ENCODE data around the gene KCND2.

The KCND2 gene

DNA sequence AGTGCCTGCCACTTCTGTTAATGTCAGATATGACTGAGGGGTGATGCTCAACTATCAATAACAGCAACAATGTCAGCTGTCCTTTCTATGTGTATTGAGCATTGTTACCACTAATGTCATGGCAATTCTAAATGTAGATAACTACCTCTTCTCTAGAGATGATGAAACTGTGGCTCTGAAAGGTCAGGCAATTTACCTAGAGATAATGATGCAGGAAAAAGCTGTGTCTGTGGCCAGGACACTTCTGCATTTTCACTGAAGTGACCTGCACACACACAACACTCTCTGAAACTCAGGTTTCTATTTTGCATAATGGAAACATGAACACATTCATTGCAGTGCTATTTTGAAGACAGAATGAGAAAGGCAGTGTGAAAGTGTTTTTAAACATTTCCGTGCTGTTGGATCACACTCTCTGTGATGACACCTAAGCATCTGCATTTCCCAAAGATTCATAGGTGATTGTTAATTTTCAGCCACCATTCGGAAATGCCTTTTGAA lies 148.2 kb downstream of the KCND2 start:
- H3K9me3 Mint-ChIP-seq = no peaks in the 10 kb centered on the region
- no peaks in the 10 kb centered on the region for H3K36me3 Mint-ChIP-seq
- no peaks in the 10 kb centered on the region for H3K4me1 Mint-ChIP-seq
- no peaks in the 10 kb centered on the region for H3K27me3 Mint-ChIP-seq
- H3K4me3 Mint-ChIP-seq = no peak overlapping the region
- H3K27ac Mint-ChIP-seq = no peak overlapping the region

DNA sequence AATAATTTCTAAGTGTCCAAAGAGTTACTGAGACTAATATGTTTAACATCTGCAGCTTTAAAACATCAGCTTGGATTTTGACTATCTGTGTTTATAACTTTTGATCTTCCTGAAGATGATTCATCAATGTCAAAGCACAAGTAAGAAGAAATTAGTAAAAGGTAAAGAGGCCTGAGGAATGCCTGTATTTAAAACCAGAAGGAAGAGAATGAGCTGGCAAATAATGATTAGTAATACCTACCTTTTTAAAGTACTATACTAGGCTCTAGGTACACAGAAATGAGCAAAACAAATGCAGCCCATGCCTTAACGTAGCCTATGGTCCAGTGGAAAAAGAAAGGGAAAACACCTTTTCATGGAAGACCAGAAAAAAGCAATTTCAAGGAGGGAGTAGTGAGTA lies 158.0 kb downstream of the KCND2 start:
- Mint-ChIP-seq H3K27ac (no peak overlapping the region), H3K4me3 (no peak overlapping the region), H3K36me3 (no peaks in the 10 kb centered on the region), H3K27me3 (no peaks in the 10 kb centered on the region), H3K9me3 (peaks cover 5% of the 10 kb centered on the region), H3K4me1 (no peaks in the 10 kb centered on the region)

DNA sequence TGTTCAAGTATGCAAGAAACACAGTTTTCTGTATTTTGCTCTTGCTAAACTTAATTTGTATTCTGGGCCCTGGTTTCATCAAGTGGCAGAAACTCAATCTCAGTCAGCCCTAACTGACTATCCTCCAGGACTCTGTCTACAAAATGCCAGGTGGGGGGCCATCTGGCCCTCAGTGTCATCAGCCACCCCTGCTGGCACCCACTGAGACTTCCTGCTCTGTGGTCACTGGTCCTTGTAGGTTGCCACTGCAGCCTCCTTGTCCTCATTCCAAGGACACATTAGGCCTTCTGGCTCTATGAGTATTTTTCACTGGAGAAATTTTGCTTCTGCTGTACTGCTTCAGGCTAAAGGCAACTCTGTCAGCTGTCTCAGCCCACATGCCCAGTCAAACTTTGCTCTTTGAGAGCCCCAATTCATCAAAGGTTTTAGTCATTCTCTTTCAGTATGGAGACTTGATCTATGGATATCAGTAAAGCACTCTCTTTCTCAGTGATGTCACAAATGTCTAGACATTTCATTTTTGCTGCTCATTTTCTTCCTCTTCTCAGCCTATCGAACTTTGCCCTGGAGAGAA lies 163.6 kb downstream of the KCND2 start:
- no peak overlapping the region for H3K27ac Mint-ChIP-seq
- H3K27me3 Mint-ChIP-seq = no peaks in the 10 kb centered on the region
- no peaks in the 10 kb centered on the region for H3K9me3 Mint-ChIP-seq
- no peak overlapping the region for H3K4me3 Mint-ChIP-seq
- no peaks in the 10 kb centered on the region for H3K36me3 Mint-ChIP-seq
- no peaks in the 10 kb centered on the region for H3K4me1 Mint-ChIP-seq

DNA sequence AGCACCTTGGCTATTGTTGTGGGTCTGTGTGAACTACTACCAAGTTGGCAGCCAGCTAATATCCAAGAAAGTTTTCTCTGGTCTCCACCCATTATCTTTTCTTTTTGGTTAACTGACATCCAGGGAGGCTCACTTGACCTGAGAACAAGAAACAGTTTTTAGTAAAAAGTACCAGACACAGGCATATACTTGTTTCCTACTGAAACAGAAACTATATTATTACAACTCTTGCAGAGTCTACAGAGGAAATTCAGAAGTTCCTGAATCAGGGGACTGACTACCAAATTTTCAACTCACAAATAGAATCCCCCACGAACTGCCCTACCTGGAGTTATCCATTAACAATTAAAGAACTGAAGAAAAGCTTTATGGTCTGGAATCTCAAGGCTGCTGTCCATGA lies 168.9 kb downstream of the KCND2 start:
- no peaks in the 10 kb centered on the region for H3K4me1 Mint-ChIP-seq
- H3K4me3 Mint-ChIP-seq = no peak overlapping the region
- H3K36me3 Mint-ChIP-seq = no peaks in the 10 kb centered on the region
- H3K9me3 Mint-ChIP-seq = no peaks in the 10 kb centered on the region
- H3K27me3 Mint-ChIP-seq = no peaks in the 10 kb centered on the region
- H3K27ac Mint-ChIP-seq = no peak overlapping the region

DNA sequence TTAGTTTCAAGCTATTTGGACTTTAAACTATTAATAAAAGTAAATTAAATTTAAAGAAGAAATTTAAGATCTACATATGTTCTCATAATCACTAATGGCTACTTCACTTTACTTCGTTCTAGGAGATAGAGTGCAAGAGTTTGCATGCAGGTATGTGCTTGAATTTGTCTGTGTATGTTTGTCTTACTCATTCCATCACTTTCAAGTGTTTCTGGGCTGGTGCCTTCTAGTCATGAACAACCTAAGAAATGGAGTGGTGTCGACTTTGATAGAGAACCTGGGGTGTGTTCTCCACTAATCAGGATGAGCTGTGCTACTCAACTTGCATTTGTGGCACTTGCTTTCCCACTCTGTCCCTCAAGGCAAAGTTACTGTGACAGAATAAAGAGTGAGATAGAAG lies 169.9 kb downstream of the KCND2 start:
- H3K4me1 Mint-ChIP-seq = no peaks in the 10 kb centered on the region
- H3K9me3 Mint-ChIP-seq = no peaks in the 10 kb centered on the region
- H3K36me3 Mint-ChIP-seq = no peaks in the 10 kb centered on the region
- no peak overlapping the region for H3K27ac Mint-ChIP-seq
- no peaks in the 10 kb centered on the region for H3K27me3 Mint-ChIP-seq
- no peak overlapping the region for H3K4me3 Mint-ChIP-seq

DNA sequence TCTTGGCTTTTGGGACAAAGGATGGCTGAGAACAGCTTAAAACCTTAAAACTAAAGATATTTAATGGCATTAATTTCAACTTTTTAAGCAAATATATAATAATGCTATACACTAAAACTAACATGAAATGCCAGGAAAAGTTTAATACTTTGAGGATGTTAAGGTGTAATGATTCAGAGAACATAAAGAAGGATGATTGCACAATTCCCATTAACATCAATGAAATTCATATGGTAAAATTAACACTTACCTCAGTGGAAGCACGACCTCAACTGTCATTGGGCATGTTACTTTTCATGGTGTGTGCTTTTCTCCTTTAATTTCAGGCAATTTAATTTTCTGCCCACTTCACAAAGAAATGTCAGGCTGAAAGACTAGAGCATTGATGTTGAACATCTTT lies 171.7 kb downstream of the KCND2 start:
- H3K4me1 Mint-ChIP-seq = no peaks in the 10 kb centered on the region
- H3K27ac Mint-ChIP-seq = no peak overlapping the region
- no peaks in the 10 kb centered on the region for H3K36me3 Mint-ChIP-seq
- no peaks in the 10 kb centered on the region for H3K9me3 Mint-ChIP-seq
- no peaks in the 10 kb centered on the region for H3K27me3 Mint-ChIP-seq
- H3K4me3 Mint-ChIP-seq = no peak overlapping the region

DNA sequence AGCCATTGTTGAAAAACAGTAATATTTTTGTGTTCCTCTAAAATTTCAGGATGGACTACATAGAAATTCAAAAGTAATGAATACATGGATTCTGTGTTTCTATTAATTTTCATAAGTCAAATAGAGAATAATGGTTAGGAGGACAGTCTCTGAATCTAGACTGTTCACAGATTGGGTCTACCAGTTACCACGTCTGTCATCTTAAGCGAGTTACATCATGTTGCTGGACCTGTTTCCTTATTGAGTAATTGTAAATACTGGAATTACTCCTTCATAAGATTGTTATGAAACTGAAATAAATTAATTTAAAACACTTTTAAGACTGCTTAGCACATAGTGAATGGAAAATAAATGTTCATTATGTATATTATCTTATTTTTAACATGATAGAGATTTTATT lies 172.3 kb downstream of the KCND2 start:
- H3K36me3 Mint-ChIP-seq = no peaks in the 10 kb centered on the region
- H3K27ac Mint-ChIP-seq = no peak overlapping the region
- H3K9me3 Mint-ChIP-seq = no peaks in the 10 kb centered on the region
- H3K4me1 Mint-ChIP-seq = no peaks in the 10 kb centered on the region
- H3K27me3 Mint-ChIP-seq = no peaks in the 10 kb centered on the region
- no peak overlapping the region for H3K4me3 Mint-ChIP-seq

DNA sequence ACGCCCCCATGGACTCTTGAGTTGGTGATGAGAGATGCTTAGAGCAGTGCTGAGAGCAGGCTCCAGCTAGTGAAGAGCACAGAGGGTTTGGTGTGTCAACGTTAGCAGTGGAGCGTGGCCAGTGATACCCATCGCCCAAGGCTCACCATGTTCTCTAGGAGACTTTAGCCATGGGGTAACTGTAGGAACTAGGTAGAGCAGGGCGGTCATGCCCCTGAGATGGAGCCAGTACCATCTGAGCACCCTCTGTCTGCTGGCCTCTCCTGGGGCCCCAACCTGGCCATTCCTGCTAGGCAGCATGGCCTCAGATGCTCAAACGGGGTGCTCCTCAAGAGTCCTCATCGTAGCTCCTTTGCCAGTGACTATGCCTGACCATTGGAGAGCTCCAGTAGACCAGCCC lies 179.7 kb downstream of the KCND2 start:
- Mint-ChIP-seq H3K27ac (no peak overlapping the region), H3K4me1 (no peaks in the 10 kb centered on the region), H3K4me3 (no peak overlapping the region), H3K36me3 (peaks cover 2% of the 10 kb centered on the region), H3K27me3 (no peaks in the 10 kb centered on the region), H3K9me3 (peaks cover 6% of the 10 kb centered on the region)

DNA sequence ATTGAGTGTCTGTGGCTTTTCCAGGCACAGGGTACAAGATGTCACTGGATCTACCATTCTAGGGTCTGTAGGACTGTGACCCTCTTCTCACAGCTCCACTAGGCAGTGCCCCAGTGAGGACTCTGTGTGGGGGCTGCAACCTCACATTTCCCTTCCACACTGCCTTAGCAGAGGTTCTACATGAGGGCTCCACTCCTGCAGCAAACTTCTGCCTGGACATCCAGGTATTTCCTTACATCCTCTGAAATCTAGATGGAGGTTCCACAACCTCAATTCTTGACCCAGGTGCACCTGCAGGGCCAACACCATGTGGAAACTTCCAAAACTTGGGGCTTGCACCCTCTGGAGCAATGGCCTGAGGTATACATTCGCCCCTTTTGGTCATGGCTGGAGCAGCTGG lies 183.7 kb downstream of the KCND2 start:
- peaks cover 11% of the 10 kb centered on the region for H3K9me3 Mint-ChIP-seq
- H3K27me3 Mint-ChIP-seq = no peaks in the 10 kb centered on the region
- peaks cover 2% of the 10 kb centered on the region for H3K36me3 Mint-ChIP-seq

DNA sequence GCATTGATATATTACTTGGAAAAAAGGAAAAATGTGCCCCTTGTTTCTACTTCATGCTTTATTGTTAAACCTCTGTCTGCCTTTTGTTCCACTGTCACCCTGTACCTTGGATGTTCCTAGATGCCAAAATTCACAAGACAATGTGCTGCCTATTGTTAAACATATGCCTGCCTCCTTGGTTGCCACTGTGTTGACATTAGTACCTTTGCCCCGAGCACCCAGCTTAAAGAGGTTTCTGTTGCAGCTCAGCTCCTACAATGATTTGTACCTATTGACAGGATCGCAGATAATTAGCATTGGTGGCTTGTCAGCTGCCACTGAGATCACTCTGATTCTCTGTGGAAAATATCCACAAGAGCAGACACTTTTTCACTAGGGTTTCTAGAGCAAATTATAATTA lies 188.0 kb downstream of the KCND2 start:
- Mint-ChIP-seq H3K27ac (no peak overlapping the region), H3K36me3 (peaks cover 2% of the 10 kb centered on the region), H3K4me3 (no peak overlapping the region), H3K4me1 (no peaks in the 10 kb centered on the region), H3K27me3 (no peaks in the 10 kb centered on the region), H3K9me3 (peaks cover 15% of the 10 kb centered on the region)

More for the DNA sequence above, 183.7 kb downstream of the KCND2 start:
- Mint-ChIP-seq H3K4me1 (no peaks in the 10 kb centered on the region), H3K4me3 (no peak overlapping the region), H3K27ac (no peak overlapping the region)

DNA sequence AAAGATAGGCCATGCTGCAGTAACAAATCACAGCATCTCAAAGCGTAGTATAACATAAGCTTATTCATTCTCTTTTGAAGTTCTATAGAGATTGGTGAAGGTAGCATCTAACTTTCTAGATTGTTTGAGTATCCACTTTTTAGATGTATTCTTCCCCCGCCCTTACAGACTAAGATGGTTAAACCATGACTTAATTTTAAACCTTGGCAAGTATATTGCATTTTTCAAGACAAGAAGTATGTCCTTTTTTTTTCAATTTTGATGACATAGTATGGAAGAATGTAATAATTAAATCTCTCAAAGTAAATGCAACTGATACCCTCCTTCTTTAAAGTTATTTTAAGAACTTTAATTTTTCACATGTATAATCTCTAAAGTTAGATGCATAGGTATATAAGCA lies 190.0 kb downstream of the KCND2 start:
- H3K36me3 Mint-ChIP-seq = no peaks in the 10 kb centered on the region
- H3K27me3 Mint-ChIP-seq = no peaks in the 10 kb centered on the region
- H3K4me1 Mint-ChIP-seq = no peaks in the 10 kb centered on the region
- H3K9me3 Mint-ChIP-seq = peaks cover 6% of the 10 kb centered on the region
- no peak overlapping the region for H3K4me3 Mint-ChIP-seq
- no peak overlapping the region for H3K27ac Mint-ChIP-seq

DNA sequence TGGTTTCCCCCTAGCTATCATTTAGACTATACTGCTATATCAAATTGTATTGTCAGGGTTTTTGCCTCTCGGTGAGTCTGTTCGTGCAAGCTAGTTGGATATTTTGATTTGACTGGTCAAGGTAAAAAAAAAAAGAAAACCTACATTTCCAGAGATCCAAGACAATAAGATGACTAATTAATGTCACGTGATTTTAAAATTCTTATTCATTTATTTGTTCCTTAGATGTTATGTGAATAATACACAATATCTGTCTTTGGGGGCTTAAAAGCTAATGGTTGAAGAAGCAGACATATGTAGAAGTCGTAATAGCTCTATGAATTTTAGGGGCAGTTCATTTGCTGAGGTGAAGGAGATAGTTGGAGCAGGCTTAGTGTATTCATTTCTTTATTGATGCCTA lies 191.1 kb downstream of the KCND2 start:
- H3K27ac Mint-ChIP-seq = no peak overlapping the region
- peaks cover 4% of the 10 kb centered on the region for H3K9me3 Mint-ChIP-seq
- no peaks in the 10 kb centered on the region for H3K4me1 Mint-ChIP-seq
- H3K4me3 Mint-ChIP-seq = no peak overlapping the region
- no peaks in the 10 kb centered on the region for H3K36me3 Mint-ChIP-seq
- H3K27me3 Mint-ChIP-seq = no peaks in the 10 kb centered on the region

DNA sequence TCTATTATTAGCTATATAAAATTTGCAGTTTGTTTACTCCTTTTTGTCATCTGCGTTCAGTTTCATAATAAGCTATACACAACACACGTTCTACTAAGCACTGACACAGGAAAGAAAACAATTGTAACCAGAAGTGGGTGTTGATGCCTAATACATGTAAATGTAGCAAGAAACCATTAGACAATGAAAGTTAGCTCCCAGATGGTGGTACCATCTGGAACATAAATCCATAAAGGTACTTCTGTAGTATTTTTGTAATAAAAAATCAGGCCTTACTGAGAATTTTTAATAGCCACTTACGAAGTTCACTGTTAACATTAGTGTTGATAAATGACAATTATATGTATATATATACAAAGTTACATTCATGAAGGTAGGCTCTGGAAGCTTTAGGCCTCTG lies 194.7 kb downstream of the KCND2 start:
- Mint-ChIP-seq H3K27ac (no peak overlapping the region), H3K4me3 (no peak overlapping the region), H3K4me1 (no peaks in the 10 kb centered on the region), H3K9me3 (peaks cover 1% of the 10 kb centered on the region), H3K27me3 (no peaks in the 10 kb centered on the region), H3K36me3 (no peaks in the 10 kb centered on the region)

DNA sequence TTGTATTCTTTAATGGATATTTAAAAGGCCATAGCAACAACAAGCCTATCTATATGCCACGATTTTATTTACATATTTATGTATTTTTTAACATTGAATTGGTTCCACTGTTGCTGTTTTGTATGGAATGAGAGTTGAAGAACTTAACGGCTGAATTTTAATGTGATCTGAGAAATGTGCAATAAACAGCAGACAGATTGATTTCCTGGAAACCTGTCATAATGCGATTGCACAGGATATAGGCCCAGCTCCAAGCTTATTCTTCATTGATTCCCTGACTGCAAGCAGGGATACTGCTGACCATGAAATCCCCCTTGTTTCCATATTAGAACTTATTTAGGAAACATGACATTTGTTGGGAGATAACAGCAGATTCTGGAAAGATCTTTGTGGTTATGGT lies 195.6 kb downstream of the KCND2 start:
- Mint-ChIP-seq H3K9me3 (no peaks in the 10 kb centered on the region), H3K36me3 (no peaks in the 10 kb centered on the region), H3K4me1 (no peaks in the 10 kb centered on the region), H3K27me3 (no peaks in the 10 kb centered on the region), H3K27ac (no peak overlapping the region), H3K4me3 (no peak overlapping the region)

DNA sequence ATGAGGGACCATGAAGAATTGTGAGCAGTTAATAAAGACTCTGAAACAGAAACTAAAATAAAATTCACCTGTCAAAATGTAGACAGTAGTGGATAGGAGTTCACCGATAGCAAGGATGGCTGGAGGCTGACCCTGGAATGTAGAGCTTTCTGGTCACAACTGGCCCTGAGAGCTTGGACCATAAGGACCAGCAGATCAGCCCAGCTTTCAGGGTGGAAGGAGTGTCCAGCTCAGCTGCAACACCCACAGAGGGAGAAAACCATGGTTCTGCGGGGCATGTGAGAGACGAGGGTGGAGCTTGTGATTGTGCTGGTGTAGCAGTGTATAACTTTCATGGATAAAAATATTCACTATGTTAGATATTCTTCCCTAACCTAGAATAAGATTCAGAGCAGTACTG lies 199.9 kb downstream of the KCND2 start:
- no peaks in the 10 kb centered on the region for H3K27me3 Mint-ChIP-seq
- H3K4me1 Mint-ChIP-seq = no peaks in the 10 kb centered on the region
- H3K4me3 Mint-ChIP-seq = no peak overlapping the region
- no peaks in the 10 kb centered on the region for H3K36me3 Mint-ChIP-seq
- no peaks in the 10 kb centered on the region for H3K9me3 Mint-ChIP-seq
- H3K27ac Mint-ChIP-seq = no peak overlapping the region

DNA sequence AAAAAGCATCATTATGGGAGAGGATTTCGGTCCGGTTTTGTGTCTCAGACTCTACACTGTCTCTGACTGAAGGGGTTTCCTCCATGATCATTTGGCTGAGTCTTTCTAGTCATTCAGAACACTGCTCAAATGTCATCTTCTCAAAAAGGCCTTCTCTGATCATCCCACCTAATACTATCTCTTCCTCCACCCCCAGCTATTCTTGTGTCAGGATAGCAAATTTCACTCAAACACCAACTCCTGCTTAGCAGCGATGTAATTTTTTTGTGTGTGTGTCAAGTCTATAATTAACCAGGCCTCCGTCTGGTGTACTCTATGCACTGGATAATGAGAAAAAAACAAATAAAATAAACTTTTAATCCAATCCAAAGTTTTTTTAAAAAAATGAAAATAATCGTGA lies 200.4 kb downstream of the KCND2 start:
- H3K27me3 Mint-ChIP-seq = no peaks in the 10 kb centered on the region
- H3K36me3 Mint-ChIP-seq = no peaks in the 10 kb centered on the region
- no peaks in the 10 kb centered on the region for H3K9me3 Mint-ChIP-seq
- H3K4me1 Mint-ChIP-seq = no peaks in the 10 kb centered on the region
- H3K4me3 Mint-ChIP-seq = no peak overlapping the region
- no peak overlapping the region for H3K27ac Mint-ChIP-seq

DNA sequence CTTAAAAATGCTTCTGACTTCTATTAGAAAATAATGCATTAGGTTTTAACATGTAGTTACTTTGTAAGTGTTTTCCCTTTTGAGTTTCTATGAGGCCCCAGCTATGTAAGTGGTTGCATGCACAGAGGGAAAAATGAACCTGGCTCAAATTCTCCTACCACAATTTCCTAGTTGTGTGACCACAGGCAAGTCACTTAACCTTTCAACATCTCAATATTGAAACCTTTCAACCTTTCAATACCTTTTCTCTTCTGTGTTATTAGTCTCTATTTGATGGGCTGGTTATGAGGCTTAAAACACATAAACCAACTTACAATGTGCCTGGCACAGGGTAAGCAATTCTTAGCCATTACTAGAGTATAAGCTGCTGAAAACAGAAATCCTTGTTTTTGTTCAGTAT lies 203.0 kb downstream of the KCND2 start:
- no peaks in the 10 kb centered on the region for H3K4me1 Mint-ChIP-seq
- no peaks in the 10 kb centered on the region for H3K36me3 Mint-ChIP-seq
- no peaks in the 10 kb centered on the region for H3K27me3 Mint-ChIP-seq
- no peak overlapping the region for H3K4me3 Mint-ChIP-seq
- H3K9me3 Mint-ChIP-seq = no peaks in the 10 kb centered on the region
- no peak overlapping the region for H3K27ac Mint-ChIP-seq
